Breast epithelium (tissue), 3 donors: ENCODE results near the gene ATP11C.

Experiments used
- POLR2AphosphoS5 ChIP-seq, 3 donors: sonication (generic); formaldehyde crosslinking; IDR thresholded peaks; one replicate each; pipeline ENCODE4 v1.6.1; 2017; ENCODE audit warnings: antibody characterized with exemption in 3 of 3
- TF ChIP-seq, protein P1 (sequence below), 3 donors: fragments of 450-650 bp; IDR thresholded peaks; one replicate each; pipeline ENCODE4 v1.5.1; 2016 to 2017; ENCODE audit warnings: antibody characterized with exemption in 3 of 3, mild to moderate bottlenecking in 3 of 3, moderate library complexity in 3 of 3

- TF ChIP-seq, protein P1, sequence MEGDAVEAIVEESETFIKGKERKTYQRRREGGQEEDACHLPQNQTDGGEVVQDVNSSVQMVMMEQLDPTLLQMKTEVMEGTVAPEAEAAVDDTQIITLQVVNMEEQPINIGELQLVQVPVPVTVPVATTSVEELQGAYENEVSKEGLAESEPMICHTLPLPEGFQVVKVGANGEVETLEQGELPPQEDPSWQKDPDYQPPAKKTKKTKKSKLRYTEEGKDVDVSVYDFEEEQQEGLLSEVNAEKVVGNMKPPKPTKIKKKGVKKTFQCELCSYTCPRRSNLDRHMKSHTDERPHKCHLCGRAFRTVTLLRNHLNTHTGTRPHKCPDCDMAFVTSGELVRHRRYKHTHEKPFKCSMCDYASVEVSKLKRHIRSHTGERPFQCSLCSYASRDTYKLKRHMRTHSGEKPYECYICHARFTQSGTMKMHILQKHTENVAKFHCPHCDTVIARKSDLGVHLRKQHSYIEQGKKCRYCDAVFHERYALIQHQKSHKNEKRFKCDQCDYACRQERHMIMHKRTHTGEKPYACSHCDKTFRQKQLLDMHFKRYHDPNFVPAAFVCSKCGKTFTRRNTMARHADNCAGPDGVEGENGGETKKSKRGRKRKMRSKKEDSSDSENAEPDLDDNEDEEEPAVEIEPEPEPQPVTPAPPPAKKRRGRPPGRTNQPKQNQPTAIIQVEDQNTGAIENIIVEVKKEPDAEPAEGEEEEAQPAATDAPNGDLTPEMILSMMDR (IDR thresholded peaks at IDR 0.05): no peak
- TF ChIP-seq POLR2AphosphoS5 (IDR thresholded peaks at IDR 0.05): no peak
Observed at GRCh38 chrX:139869796-139870195, 63.1 kb downstream of the ATP11C start.
